HL-60/S4 (cell line): ENCODE results near the gene SLAIN2.

Experiments used
- in situ Hi-C: fragments of 300-500 bp; cut with MboI; formaldehyde crosslinking; loops from 2 replicates; pipeline ENCODE4 v1.14.3; 2022; ENCODE audit warnings: low sequenced_read_pairs

SLAIN2 gene

DNA sequence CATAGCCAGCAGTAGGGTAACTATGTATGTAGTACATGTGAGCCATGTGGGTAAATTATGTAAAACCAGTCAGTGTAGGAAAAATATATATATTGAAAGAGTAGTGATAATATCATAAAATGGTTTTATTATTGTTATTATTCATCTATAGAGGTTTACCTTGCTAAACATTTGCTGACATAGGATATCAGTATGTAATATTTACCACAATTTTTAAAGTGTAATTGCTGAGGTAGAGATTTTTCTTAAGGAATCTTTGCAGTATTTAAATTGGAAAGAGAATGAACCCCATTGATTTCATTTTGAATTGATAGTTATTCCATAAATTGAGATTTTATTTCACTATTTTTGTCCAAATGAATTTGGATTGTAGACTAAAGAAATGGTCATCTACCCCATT is 27.1 kb downstream of the SLAIN2 start:
- in situ Hi-C loops = no loop called here

DNA sequence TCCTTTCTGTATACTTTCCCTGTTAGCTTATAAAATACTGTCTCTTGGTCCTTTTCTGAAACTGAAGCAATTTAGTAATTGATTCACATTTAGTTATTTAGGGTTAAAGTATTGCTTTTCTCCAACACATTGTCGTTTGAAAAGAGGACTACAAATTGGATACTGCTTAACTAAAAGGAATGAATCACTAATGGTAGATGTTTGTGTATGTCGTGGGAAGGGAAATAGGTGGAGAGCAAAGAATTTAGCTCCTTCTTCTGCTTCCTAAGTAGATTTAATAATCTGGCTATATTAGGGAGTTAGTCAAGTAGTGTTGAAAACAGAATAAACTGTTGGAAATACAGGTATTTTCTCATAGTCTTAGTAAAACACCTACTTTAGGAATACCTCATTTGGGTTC is 27.9 kb downstream of the SLAIN2 start:
- in situ Hi-C loops = no loop called here

DNA sequence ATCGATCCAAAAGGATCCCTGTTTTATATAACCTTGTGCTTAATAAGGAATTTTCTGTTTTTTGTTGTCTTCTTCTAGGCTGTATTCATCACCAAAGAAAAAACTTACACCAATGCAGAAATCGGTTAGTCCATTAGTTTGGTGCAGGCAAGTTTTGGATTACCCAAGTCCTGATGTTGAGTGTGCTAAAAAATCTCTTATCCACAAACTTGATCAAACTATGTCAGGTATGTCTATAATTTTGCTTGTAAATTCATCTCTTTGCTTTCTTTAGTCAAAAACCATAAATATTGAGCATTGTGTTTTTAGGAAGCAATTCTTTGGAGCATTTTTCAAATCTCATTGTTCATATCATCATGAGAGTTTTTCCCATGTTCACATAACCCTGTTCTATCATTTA is 28.4 kb downstream of the SLAIN2 start:
- in situ Hi-C loops = no loop called here

DNA sequence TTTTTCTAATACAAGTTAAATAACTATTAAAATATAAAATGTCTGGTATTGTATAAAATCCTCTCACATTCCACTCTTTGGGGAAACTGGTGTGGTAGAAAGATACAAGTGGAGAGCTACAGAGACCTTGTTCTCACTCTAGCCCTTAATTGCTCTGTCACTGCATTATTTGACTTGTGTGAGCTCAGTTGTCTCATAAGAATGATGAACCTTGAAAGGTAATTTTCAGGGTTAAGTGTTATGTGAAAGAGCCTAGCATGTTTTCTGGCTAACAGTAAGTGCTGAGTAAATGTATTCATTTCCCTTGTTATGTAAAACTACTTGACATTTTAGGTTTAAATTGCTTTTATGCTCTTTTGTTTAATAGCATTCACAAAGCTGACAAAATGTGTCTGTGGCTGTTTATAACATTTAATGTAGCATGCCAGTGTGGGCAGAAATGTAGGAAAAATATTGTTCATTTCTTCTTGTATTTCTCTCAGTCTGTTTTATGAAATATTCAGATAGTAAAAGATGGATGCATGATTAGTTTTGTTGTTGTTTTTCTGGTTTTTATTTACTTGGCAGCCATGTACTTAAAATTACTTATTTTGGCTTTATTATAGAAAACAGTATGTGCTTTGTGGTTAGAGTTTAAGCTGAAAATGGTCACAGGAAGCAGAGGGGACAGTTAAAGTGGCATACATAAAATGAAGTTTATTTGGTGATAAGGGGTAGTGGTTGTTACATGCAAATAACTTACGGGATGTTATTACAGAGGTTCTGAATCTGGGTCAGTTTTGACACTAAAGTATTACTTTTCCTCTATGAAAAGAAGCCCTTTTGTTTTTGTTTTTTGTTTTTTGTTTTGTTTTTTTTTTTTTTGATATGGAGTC is 29.2 kb downstream of the SLAIN2 start:
- in situ Hi-C loops = no loop called here

DNA sequence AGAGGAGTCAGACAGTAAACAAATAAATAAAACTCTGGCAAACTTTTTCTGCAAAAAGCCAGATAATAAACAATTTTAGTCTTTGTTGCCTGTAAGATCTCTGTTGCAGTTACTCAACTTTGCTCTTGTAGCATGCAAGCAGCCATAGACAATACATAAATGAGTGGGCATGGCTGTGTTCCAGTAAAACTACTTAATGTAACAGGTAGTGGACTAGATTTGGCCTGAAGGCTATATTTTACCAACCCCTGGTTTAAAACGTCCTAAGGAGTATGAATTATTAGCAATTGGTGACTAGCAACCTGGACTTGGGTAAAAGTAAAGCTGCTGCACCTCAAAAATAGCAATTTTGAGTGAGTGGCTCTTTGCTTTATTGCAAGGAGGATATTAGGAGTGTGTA is 30.9 kb downstream of the SLAIN2 start:
- in situ Hi-C loops = no loop called here

DNA sequence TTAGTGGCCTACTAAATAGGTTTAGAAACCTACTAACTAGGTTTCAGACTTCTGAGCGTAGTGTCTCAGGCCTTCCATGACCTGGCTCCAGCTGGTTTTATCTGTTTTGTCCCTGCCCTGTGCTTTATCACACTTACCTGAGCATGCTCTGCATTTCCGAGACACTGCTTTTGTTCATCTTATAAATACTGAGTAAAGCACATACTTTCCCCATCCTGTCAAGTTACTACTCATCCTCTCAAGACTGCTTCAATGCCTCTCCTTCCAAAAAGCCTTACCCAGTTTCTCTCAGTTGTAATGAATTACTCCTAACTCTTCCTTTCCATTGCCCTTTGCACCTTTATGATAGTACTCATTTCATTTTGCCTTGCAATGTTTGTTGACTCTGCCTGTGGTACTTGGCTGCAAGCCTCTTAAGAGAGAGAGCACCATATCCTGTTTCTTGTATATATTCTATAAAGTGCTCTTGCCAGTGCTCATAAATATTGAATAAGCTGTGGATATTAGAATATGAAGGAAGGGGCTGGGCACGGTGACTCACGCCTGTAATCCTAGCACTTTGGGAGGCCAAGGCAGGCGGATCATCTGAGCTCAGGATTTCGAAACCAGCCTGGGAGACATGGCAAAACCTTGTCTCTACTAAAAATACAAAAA is 34.4 kb downstream of the SLAIN2 start:
- in situ Hi-C loops = no loop called here

DNA sequence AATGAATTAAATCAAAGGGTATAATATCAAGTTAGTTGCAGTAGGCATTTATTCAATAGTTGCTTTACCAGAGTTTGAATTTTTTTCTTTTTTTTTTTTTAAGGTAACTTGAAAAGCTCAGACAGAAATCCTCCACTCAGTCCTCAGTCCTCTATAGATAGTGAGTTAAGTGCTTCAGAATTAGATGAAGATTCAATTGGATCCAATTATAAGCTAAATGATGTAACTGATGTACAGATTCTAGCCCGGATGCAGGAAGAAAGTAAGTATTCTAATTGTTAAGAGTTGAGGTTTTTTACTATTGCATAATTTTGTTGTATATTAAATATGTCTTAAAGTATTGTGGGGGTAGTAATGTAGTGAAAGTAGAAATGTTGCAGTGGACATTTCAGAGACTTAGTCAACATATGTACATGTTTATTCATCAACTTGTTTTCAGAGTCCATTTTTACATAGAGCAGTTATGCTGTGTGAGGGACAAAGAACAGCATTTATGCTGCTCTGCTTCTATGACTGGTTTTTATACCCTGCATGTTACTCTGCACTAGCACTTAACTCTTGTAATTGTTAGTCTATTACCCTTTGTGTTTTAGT is 38.4 kb downstream of the SLAIN2 start:
- in situ Hi-C loops = no loop called here

DNA sequence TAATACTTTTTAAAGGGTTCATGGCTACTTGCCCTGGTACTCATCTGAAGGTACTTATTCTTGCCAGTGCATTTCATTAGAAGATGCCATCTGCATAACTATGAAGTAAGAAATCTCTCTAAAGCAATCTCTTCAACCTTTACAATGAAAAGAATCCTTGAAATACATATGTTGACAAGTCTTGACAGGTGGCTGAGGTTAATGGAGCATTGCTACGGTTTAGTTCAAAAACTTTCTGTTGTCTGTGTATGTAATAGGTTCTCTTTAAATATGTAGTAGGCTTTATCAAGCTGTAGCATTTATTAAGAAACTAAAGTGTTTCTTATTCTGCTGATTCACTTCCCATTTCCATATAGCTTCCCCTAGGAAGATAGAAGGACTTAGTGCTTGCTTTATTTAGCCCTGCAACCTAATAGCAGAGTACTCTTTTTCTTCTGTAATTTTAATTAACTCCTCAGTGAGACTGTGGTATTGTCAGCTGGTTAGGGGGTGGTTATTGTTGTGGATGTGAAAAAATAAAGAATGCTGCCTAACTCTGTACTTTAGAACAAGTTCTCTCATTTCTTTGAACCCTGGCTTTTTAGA is 39.3 kb downstream of the SLAIN2 start:
- in situ Hi-C loops = no loop called here

DNA sequence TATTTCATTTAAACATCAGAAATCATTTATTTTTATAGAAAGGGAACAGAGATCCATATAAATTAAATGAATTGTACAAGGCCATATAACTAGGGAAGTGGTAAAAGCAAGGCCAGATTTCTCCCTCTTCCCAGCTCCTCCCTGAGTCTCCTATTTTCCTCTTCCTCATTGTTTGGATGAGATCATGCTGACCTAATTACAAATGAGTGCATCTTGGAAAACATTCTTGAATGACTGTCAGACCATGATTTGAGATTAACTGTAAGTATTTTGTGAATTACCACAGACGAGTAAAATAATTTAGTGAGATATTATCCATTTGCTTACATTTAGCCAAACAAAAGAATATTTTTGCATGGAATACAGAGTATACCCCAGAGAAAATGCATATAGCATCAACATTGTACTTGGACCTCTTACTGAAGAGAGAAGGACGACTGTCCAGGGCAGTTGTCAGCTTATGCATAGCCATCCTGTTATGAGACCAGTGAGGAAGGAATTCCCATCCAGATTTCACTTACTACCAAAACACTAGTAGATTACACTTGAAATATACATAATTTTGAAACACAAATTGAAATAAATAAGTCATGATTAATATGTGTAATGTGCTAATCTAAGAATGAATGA is 47.3 kb downstream of the SLAIN2 start:
- in situ Hi-C loops = no loop called here

DNA sequence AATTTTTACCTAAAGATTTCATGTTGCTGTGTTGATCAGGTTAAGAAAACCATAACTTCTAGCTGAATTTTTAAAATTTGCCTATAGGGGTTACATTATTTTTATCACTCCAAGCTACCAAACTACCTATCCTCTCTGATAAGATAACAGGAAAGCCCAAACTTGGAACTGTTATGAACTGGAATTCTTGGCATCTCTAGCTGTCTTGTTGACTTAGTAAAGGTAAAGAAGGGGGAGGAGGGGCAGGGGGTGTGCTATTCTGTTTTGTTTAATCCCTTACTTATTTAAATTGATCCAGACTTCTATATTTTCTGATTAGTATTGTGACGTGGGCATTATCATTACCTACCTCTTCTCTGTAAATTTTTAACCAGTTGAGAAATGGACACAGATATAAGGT is 54.7 kb downstream of the SLAIN2 start:
- in situ Hi-C loops = no loop called here

DNA sequence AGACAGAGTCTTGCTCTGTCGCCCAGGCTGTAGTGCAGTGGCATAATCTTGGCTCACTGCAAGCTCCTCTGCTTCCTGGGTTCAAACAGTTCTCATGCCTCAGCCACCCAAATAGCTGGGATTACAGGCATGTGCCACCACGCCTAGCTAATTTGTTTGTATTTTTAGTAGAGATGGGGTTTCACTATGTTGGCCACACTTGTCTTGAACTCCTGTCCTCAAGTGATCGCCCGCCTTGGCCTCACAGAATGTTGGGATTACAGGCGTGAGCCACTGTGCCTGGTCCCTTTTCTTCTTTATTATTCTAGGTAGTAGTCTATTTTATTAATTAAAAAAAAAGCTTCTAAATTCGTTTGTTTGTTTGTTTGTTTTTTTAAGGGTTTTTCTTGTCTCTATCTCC is 59.1 kb downstream of the SLAIN2 start:
- in situ Hi-C loops = no loop called here

DNA sequence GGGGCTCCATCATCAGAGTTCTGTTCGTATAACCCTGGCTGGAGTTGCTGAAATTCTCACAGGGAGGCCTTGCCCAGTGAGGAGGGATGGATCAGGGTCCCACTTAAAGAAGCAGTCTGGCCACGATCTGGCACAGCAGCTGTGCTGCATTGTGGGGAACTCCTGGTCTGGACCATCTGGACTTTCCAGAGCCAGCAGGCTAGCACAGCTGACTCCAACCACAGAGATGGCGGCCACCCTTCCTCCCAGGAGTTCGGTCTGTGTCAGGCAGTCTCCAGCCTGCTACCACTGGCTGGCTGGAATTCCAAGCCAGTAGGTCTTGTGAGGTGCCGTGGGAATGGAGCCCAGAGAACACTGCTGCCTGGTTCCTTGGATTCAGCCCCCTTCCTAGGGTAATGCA is 62.0 kb downstream of the SLAIN2 start:
- in situ Hi-C loops = no loop called here

DNA sequence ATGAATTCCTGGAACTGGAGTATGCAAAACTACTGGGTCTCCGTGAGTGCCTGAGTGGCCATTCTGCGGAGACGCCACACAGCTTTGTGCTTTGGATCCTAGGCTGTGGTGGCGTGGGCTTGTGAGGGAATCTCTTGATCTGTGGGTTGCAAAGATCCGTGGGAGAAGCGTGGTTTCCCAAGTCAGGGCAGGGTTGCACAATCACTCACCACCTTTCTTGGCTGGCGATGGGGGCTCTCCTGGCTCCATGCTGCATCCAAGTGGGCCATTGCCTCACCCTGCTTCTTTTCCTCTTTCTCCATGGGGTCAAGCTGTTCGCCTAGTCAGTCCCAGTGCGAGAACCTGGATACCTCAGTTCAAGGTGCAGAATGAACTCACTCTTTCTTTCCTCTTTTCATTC is 62.5 kb downstream of the SLAIN2 start:
- in situ Hi-C loops = no loop called here

DNA sequence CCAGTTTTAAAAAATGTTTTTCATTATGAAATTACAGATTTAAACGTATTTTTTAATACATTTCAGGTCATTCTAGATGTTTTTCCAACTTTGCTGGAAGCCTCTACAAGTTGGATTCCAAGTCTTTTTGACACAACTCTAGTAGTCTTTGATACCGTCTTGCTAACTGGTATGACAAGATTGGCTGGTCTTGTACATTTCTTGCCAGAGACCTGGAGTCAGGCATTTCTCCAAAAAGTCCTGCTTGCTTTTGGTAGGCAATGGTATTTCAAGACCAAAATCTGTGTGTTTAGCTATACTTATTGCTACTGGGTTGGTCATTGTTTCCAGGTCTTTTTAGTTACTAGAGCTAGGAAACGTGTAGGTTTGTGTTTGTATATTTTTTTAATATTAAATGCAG is 64.6 kb downstream of the SLAIN2 start:
- in situ Hi-C loops = no loop called here

DNA sequence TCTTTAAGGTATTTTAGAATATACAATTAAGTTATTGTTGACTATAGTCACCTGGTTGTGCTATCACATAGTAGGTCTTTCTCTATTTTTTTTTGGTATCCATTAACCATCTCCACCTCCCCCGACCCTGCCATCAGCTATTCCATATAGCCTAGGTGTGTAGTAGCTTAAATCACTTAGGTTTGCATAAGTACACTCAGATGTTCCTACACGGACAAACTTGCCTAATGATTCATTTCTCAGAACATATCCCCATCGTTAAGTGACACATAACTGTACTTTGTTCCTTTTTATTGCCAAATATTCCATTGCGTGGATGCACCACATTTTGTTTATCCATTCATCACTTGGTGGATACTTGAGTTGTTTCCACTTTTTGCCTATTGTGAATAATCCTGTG is 67.9 kb downstream of the SLAIN2 start:
- in situ Hi-C loops = no loop called here

DNA sequence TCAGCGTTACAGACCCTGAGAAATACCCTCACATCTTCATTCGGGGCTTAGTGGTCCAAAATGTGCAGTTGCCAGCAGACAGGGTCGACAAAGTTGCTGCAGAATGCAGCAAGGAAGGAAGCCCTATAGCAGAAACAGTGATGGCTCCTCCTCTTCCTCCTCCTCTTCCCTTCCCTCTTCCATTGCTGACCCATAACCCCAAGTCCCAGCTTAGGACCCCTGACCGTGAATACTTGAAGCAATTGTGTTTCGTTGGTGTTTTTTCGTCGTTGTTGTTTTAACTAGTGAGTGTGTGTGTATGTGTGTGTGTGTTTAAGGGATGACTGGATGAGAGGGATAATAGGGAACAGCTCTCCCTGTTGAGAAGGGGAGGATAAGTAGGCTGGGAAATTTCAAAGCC is 69.5 kb downstream of the SLAIN2 start:
- in situ Hi-C loops = no loop called here

DNA sequence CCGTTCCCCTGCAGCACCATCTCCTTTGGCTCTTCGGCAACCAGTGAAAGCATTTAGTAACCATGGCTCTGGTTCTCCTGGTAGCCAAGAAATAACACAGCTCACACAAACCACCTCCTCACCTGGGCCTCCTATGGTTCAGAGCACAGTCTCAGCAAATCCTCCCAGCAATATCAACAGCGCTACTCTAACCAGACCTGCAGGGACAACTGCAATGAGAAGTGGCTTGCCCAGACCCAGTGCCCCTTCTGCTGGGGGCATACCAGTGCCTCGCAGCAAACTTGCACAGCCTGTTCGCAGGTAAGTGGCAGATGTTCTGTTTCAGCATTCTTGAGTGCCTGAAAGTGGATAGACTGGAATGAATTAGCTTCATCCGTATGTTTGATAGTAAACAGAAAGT is 78.8 kb downstream of the SLAIN2 start:
- in situ Hi-C loops = no loop called here

DNA sequence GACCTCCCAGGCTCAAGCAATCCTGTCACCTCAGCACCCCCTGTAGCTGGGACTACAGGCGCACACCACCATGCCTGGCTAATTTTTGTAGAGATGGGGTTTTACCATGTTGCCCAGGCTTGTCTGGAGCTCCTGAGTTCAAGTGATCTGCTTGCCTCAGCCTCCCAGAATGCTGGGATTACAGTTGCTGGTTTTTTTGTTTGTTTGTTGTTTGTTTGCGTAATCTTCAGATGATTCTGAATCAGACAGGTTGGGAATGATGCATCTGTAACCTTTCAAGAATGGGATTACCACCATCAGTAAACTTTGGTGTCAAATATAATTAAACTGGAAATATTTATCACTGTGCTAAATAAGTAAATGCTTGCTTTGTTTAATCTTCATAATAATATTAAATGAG is 79.8 kb downstream of the SLAIN2 start:
- in situ Hi-C loops = no loop called here

DNA sequence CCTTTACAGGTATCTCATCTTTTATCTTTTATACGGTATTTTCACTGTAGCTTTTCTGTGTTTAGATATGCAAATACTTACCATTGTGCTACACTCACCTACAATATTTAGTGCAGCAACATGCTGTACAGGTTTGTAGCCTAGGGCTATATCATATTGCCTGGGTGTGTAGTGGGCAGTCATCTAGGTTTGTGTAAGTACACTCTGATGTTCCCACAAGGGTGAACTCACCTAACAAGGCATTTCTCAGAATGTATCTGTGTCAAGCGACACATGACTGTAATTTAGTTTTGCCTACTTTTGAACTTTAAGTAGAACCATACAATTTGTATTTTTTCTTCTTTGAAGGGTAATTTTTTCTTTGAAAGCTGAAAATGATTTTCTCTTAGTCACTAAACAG is 87.6 kb downstream of the SLAIN2 start:
- in situ Hi-C loops = no loop called here

DNA sequence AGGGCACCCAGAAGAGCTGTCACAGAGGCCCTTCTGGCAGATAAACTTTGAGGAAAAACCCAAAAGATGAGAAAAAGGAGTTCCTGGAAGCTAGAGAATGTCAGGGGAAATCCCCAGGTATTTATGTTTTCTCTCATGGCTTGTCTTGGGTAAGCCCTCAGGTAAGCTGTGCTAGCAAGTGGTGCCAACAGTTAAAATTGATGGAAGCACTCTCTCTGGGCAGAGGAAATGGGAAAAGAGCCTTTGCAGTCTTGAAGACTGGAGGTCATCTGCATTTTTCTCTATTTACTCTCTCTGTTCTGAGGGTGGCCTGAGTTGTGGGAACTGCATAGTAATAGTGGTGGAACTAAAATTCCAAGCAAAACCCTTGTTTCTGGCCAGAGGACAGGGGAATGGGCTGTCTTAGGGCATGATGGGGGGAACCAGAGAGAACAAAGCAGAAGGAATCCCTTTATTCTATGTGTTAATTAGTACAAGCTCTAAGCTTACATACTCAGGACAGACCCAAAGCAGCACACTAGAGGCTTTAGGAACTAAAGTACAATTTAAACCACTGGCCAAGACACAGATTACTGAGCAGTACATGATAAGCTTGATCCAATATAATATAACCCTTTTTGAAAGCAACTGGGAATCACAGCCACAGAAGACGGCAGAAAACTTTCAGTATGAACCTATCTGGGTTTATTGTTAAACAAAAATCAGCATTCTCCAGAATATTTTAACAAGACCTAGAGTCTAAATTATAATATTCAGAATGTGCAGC is 88.6 kb downstream of the SLAIN2 start:
- in situ Hi-C loops = no loop called here

DNA sequence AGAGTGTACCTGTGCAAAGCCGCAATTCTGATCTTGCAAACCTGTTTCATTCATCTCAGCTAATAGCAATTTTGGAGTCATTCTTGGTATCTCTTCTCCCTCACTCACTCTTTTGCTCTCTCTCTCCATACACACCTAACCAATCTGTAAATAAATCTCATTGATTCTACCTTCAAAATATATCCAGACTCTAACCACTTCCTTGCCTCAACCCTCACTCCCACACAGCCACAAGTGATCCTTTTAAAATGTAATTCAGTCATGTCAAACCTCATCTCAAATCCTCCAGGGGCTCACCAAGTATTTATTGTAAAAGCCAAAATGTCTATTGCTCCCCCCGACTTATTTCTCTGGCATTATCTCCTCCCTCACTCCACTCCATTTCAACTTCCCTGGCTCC is 90.1 kb downstream of the SLAIN2 start:
- in situ Hi-C loops = no loop called here
